HG03565 (cell line): Measurements from ENCODE around the gene TRIM24.

Source experiments
- ATAC-seq: cut with Tn5 transposase; IDR thresholded peaks from one replicate; pipeline ENCODE4 v1.9.1; 2021; ENCODE audit warnings: mild to moderate bottlenecking, moderate library complexity; ENCODE audit not compliant: unreplicated experiment

The TRIM24 gene

DNA sequence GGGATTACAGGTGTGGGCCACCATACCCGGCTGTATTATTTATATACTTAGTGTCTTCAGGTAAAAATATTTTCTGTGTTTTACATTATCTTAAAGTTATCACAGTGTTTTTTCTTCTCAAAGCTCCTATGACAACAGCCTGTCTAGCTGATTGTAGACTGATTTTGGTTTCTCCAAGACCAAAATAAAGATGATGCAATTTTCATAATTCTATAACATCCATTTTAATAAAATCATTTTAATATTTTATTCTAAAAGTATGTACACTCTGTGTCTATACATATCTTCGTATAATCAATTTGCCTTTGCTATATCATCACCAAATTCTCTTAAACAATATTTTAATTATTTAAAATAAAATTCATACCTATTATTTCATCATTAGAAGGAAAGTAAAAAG lies 108.6 kb downstream of the TRIM24 start:
- no peak for ATAC-seq

DNA sequence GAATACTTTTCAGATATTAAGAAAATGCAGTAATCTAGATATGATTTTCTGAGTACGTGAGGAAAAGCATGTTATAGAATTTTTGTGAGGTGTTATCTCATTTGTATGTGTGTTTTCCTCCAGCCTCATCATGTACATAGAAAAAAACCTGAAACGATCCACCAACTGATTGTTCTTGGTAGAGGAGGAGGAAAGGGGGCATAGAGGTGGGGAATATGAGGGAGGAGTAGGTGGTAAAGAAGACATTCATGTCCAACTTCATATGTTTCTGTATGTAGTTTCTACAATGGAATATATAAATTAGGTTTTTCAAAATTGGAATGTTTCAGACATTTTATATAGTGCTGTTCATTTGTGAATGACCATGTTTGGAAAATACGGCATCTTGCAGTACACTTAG lies 109.4 kb downstream of the TRIM24 start:
- ATAC-seq, result no peak

DNA sequence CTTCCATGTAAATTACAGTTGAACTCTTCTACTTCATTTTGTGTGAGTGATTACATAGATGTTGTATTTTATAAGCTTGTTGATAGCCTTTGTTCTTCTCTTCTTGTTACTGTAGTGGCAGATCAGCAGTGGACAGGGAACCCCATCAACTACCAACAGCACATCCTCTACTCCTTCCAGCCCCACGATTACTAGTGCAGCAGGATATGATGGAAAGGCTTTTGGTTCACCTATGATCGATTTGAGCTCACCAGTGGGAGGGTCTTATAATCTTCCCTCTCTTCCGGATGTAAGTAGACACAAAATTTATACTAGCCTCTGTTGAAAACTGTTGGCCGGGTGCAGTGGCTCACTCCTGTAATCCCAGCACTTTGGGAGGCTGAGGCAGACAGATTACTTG lies 110.7 kb downstream of the TRIM24 start:
- ATAC-seq, result no peak

DNA sequence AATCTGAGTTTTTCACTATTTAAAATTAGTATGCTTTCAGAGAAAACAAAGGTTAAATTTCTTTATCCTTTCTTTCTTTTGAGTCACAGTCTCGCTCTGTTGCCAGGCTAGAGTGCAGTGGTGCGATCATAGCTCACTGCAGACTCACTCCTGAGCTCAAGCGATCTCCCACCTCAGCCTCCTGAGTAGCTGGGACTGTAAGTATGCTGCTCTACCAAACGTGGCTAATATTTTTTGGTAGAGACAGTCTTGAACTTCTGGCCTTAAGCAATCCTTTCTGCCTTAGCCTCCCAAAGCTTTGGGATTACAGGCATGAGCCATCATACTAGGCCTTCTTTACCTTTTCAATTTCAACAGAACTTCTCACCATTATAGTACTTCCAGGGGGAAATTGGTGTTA lies 113.7 kb downstream of the TRIM24 start:
- no peak for ATAC-seq

DNA sequence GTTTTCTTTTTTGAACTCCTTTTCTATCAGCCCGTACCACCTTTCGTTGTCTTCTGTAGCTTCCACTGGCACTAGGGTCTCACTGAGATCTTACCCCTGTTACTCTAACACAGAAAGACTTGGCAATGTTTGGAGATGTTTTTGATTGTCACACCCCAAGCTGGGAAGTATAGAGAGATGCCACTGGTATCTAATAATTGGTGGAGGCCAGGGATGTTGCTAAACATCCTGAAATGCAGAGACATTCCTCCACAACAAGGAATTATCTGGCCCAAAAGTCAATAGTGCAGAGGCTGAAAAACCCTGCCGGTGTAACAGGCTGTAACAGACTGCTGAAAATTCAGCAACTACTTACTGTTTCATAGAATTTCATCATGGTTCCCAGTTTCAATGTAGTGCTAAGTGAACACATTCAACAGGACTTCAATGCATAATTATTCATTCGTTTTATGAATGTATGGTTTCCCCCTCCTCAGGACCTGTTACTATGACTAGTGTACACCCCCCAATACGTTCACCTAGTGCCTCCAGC lies 115.9 kb downstream of the TRIM24 start:
- ATAC-seq, result no peak

DNA sequence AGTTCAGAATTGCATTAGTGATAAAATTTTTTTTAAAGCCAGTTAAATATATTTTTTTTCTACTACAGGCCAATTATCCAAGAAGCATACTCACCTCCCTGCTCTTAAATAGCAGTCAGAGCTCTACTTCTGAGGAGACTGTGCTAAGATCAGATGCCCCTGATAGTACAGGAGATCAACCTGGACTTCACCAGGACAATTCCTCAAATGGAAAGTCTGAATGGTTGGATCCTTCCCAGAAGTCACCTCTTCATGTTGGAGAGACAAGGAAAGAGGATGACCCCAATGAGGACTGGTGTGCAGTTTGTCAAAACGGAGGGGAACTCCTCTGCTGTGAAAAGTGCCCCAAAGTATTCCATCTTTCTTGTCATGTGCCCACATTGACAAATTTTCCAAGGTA lies 119.1 kb downstream of the TRIM24 start:
- no peak for ATAC-seq

- no peak for ATAC-seq
Observed at GRCh38 chr7:138579671-138580070, 119.6 kb downstream of the TRIM24 start.

DNA sequence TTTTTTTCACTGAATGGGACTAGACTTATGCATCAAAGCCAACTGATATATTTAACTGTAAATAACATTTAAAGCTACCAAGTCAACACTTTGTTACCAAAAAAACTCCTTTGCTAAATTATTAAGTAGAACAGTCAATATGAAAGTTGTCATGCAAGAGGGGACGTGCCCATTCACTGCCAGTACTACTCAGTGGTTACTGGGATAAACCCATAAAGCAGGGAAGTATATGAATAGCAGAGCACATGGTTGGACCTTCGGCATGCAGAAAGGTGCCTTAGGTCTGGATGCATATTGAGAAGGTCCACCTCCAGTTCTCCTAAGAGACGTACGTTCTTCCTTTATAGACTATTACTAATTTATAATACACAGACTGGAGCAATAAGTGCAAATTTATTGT lies 121.0 kb downstream of the TRIM24 start:
- no peak for ATAC-seq

DNA sequence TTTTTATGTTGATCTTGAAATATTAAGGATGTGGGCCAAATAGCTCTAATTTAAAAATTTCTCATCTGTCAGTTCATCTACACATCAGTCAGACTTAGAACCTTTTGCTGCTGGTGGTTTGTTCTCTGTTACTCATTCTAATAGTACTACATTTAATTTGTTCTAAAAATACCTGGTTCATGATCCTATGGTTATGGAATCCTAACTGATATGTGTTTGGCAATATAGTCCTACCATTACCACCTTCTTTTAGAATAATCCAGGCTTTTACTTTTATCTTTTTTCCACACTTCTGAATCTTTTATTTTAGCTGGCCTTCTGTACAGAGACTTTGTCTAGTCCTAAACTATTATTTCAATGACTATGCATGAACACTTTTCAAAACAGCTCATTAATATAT lies 124.2 kb downstream of the TRIM24 start:
- ATAC-seq, result no peak

DNA sequence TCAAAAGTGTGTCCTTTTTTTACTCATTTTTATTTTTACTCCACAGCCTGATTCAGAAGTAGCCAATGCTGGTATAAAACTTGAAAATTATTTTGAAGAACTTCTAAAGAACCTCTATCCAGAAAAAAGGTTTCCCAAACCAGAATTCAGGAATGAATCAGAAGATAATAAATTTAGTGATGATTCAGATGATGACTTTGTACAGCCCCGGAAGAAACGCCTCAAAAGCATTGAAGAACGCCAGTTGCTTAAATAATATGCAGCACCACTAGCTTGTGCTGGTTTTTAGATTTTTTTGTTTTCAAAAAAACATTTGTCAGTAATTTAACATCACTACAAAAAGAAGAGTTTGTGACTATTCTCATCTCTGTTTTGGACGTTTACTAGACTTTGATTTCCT lies 124.6 kb downstream of the TRIM24 start:
- ATAC-seq, result no peak

DNA sequence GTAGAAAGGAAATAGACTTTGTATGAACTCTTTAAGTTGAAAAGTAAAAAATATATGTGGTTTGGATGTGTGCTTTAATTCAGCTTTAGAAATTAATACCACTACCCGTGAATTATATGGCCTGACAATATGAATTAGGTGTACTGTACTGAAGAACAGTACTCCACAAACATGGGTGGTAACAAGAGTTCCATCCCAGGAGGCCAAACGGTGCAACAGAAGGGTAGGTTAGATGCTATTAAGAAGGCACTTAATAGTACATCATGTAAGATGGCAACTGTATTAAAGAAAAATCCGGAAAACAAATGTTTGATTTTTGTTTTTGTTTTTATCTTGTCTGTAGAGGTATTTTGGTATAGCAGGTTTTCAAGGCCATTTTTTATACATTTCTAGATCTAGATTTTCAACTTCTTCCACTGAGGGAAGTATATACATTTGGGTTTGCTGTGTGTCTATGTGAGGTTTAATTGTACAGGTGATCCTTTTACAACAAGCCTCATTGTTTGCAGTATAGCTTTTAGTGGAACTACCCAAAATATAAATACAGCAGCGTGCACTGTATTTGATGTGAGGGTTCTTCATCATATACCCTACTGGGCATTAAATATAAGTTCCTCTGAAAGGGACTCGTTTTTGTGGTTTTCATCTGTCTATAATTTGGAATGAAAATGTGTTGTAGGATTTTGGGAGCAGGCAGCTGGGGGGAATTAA lies 125.4 kb downstream of the TRIM24 start:
- no peak for ATAC-seq

- ATAC-seq, result no peak
Observed at GRCh38 chr7:138587485-138587884, 127.4 kb downstream of the TRIM24 start.

GRCh38 chr7:138588986-138589385 lies 128.9 kb downstream of the TRIM24 start:
- no peak for ATAC-seq

DNA sequence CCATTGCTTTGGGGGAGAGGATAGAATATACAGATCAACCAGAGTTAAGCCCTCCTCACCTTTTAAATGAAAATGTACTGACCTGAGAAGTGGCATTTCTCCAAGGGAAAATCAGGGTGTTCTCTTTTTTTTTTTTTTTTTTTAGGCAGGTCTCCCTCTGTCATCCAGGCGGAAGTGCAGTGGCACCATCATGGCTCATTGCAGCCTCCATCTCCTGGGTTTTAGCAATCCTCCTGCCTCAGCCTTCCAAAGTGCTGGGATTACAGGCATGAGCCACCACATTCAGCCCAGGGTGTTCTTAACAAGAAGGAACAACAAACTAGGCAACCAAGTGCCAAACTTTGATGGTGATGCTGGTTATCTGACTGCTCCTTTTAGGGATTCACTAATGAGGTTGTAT lies 130.1 kb downstream of the TRIM24 start:
- ATAC-seq, result no peak

DNA sequence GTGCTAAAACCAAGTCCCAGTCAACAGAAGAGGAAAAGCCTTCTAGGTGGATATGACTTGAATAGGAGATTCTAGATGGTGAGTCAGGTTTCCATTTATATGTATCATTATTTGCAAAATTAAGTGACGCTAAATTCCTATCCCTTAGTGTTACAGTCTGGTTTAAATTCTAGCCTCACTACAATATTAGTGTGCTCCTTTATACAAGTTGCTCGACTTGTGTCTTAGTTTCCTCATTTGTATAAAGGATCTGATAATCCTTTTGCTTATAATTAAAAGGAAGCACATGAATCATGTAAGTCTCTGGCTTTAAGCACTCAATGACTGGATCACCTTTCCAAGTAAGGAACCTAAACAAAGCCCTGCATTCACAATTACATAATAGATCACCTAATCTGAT lies 135.4 kb downstream of the TRIM24 start:
- no peak for ATAC-seq

GRCh38 chr7:138602451-138602850 lies 142.4 kb downstream of the TRIM24 start:
- ATAC-seq, result no peak

- ATAC-seq, result no peak
Observed at GRCh38 chr7:138603549-138604318, 143.7 kb downstream of the TRIM24 start.

- ATAC-seq, result no peak
Observed at GRCh38 chr7:138606236-138606635, 146.2 kb downstream of the TRIM24 start.

DNA sequence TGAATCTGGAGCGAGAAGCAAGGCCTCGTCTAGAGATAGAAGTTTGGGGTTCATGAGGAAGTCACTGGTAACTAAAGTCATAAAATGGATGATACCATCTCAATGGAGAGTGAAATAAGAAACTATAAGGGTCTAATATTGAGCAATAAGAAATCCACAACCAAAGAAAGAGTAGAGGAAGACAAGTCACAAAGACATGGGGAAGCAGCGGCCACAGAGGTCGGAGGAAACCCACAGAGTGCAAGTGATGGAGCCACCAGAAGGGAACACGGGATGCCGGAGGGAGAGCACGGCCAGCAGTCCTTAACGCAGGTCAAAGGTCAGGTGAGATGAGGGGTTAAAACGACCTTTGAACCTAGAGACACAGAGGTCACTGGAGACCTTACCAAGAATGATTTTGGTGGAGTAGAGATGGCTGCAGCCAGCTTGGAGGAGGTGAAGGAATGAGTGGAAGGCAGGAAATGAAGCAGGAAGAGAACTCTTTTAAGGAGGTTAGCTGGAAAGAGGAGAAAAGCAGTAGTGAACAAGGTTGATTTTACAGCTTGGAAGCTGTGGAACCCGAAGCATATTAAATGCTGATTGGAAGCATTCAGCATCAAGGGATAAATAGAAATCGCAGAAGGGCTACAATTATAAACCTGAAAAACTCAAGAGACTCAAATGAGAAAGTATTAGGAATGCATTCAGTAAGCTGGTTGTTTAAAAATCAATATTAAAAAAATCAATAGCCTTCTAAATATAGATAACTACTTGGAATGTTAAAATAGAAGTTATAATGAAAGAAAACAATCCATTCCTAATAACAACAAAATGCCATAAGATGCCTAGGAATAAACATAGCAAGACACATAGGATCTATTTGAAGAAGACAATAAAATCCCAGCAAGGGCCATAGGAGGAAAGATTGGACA lies 147.4 kb downstream of the TRIM24 start:
- no peak for ATAC-seq

DNA sequence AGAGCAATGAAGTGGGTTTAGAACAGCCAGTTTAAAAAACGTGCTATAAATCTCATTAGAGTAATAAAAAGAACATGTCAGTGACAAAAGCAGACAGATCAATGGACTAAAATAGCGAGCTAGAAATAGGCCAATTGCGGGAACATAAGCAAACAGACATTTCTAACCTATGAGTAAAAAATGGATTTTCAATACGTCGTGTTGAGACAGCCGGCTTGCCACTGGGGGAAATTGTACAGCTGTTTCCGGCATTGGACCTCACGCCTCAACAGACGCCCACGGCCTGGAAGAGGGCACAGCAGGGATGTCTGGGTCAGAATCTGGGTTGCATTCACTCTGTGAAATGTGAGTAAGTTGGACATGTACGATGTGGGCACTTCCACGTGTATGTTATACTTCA lies 148.2 kb downstream of the TRIM24 start:
- no peak for ATAC-seq

- no peak for ATAC-seq
Observed at GRCh38 chr7:138610671-138611170, 150.7 kb downstream of the TRIM24 start.
